K562 (cell line): ENCODE measurements around the gene COL8A2. TPM values are rescaled to one million over a fixed set of nuclear protein-coding genes. Genes with fewer than 3 reads are reported as not detected.

Source experiments
- ATAC-seq: fragments of 200-7000 bp; cut with Tn5 transposase; 3 replicates; pipeline ENCODE4 v1.9.1; 2020; ENCODE audit warnings: moderate library complexity
- BruUV-seq: library from RNA; stranded (reverse); fragments of 400-500 nt; replicated peaks from 2 replicates; lab custom pipeline; 2021; lab: Mats Ljungman, UMichigan
- CTCF ChIA-PET: fragments of 300-600 bp; formaldehyde crosslinking; extraction: SDS; loops from one replicate; lab custom pipeline; 2021; ENCODE audit warnings: low intra/inter-chr PET ratio; lab: Yijun Ruan, JAX
- POLR2A ChIA-PET: fragments of 300-600, 350-650 bp; sonication (Branson Sonifier 250); formaldehyde crosslinking; extraction: SDS; loops from one replicate; lab custom pipeline; 2021; ENCODE audit warnings: antibody characterized with exemption, inconsistent platforms; lab: Yijun Ruan, JAX
- DNase-seq, 4 experiments: peaks; one replicate each; pipeline versions ENCODE4 v3.0.0 to v3.0.0-alpha.2; 2011 to 2018; ENCODE audit warnings: low spot score in 3 of 4, mixed read lengths in 3 of 4; ENCODE audit errors: extremely low read depth in 1 of 4
- FAIRE-seq: peaks from 2 replicates; lab custom pipeline; 2011; peaks lifted over from hg19 to GRCh38; lab: Jason Lieb, UNC
- H2AFZ ChIP-seq: 2 replicates; pipeline ENCODE4 v1.6.0; 2011; ENCODE audit warnings: low read depth, low read length, control low read depth, inconsistent platforms
- H3K27ac ChIP-seq: fragments of 200-600 bp; 3 replicates; pipeline ENCODE4 v1.8.0; 2011; ENCODE audit warnings: low read depth, mild to moderate bottlenecking, control low read depth, inconsistent platforms, low read length, moderate library complexity, mixed read lengths; ENCODE audit errors: extremely low read depth
- H3K27me3 ChIP-seq, 2 experiments: fragments of 300-600 bp in 1 of 2; 2 replicates in 1 of 2; 3 replicates in 1 of 2; pipeline versions ENCODE4 v1.6.0 to v1.8.0; 2011; ENCODE audit warnings: inconsistent platforms in 2 of 2, low read length in 2 of 2, mild to moderate bottlenecking in 1 of 2, mixed read lengths in 1 of 2, moderate library complexity in 1 of 2; ENCODE audit not compliant: control insufficient read depth in 2 of 2, insufficient read depth in 2 of 2
- H3K36me3 ChIP-seq: fragments of 300-600 bp; 3 replicates; pipeline ENCODE4 v1.8.0; 2011; ENCODE audit warnings: mild to moderate bottlenecking, low read length, inconsistent platforms; ENCODE audit not compliant: control insufficient read depth, insufficient read depth
- H3K4me1 ChIP-seq, 2 experiments: fragments of 200-600 bp in 1 of 2; replicated peaks in 1 of 2; 2 replicates in 1 of 2; 3 replicates in 1 of 2; pipeline versions ENCODE4 v1.5.1 to v1.8.0; 2011; ENCODE audit warnings: inconsistent platforms in 2 of 2, low read length in 2 of 2, mild to moderate bottlenecking in 1 of 2, mixed read lengths in 1 of 2, moderate library complexity in 1 of 2; ENCODE audit not compliant: control insufficient read depth in 2 of 2, insufficient read depth in 2 of 2
- H3K4me2 ChIP-seq: 2 replicates; pipeline ENCODE4 v1.6.1; 2011; ENCODE audit warnings: low read length, control low read depth, inconsistent platforms, mixed read lengths; ENCODE audit not compliant: insufficient read depth
- H3K4me3 ChIP-seq: fragments of 200-600 bp; sonication (generic), shearing (Covaris generic); 2 replicates; pipeline ENCODE4 v1.5.1; 2016; ENCODE audit warnings: control low read depth, inconsistent platforms
- H3K79me2 ChIP-seq: fragments of 200-600 bp; 3 replicates; pipeline ENCODE4 v1.8.0; 2011; ENCODE audit warnings: low read length, inconsistent platforms; ENCODE audit not compliant: control insufficient read depth, insufficient read depth
- H3K9ac ChIP-seq, 2 experiments: 2 replicates each; pipeline versions ENCODE4 v1.6.0 to v1.6.1; 2011; ENCODE audit warnings: low read depth in 2 of 2, low read length in 2 of 2, control low read depth in 1 of 2, inconsistent platforms in 1 of 2, mild to moderate bottlenecking in 1 of 2, mixed read lengths in 1 of 2; ENCODE audit not compliant: insufficient read depth in 1 of 2
- H3K9me1 ChIP-seq: one replicate; pipeline ENCODE4 v1.6.0; 2011; ENCODE audit warnings: inconsistent platforms, mild to moderate bottlenecking, low read length, moderate library complexity; ENCODE audit not compliant: control insufficient read depth, insufficient read depth
- H3K9me3 ChIP-seq: replicated peaks from 2 replicates; pipeline ENCODE4 v1.5.1; 2011; ENCODE audit warnings: low read depth, low read length, inconsistent platforms; ENCODE audit not compliant: control insufficient read depth, insufficient read depth
- H4K20me1 ChIP-seq: replicated peaks from 2 replicates; pipeline ENCODE4 v1.6.1; 2011; ENCODE audit warnings: low read length, inconsistent platforms, mixed read lengths; ENCODE audit not compliant: control insufficient read depth, insufficient read depth
- BCOR ChIP-seq: fragments of 450-650 bp; IDR thresholded peaks from 2 replicates; pipeline ENCODE4 v1.6.1; 2016
- CBFA2T2 ChIP-seq: fragments of 450-650 bp; conservative IDR thresholded peaks from 2 replicates; pipeline ENCODE4 v1.6.1; 2017; ENCODE audit warnings: mild to moderate bottlenecking
- CTBP1 ChIP-seq: fragments of 450-650 bp; IDR thresholded peaks from 2 replicates; pipeline ENCODE4 v1.6.1; 2016; ENCODE audit warnings: borderline replicate concordance
- FOXJ3 ChIP-seq: sonication (generic); formaldehyde crosslinking; IDR thresholded peaks from 2 replicates; pipeline ENCODE4 v1.4.0; 2020; ENCODE audit warnings: mild to moderate bottlenecking, missing genetic modification reagents
- KDM1A ChIP-seq, 2 experiments: fragments of 450-650 bp; IDR thresholded peaks; 2 replicates each; pipeline ENCODE4 v1.6.1; 2016; ENCODE audit warnings: mild to moderate bottlenecking in 2 of 2
- RBM25 ChIP-seq: fragments of 200-400 bp; formaldehyde crosslinking; IDR thresholded peaks from 2 replicates; pipeline ENCODE4 v1.6.1; 2018; ENCODE audit warnings: low read length, low read depth, moderate library complexity; ENCODE audit not compliant: severe bottlenecking
- RCOR1 ChIP-seq, 2 experiments: IDR thresholded peaks; 2 replicates each; pipeline ENCODE4 v1.6.1; 2012; ENCODE audit warnings: low read depth in 2 of 2, low read length in 2 of 2, borderline replicate concordance in 1 of 2, improper control_type of control experiment in 1 of 2
- RFX1 ChIP-seq: fragments of 450-650 bp; IDR thresholded peaks from 2 replicates; pipeline ENCODE4 v1.6.1; 2016; ENCODE audit warnings: mild to moderate bottlenecking, moderate library complexity
- SNIP1 ChIP-seq: fragments of 450-650 bp; IDR thresholded peaks from 2 replicates; pipeline ENCODE4 v1.7.1; 2017; ENCODE audit warnings: low read depth, mild to moderate bottlenecking
- TGIF2 ChIP-seq: sonication (generic); formaldehyde crosslinking; IDR thresholded peaks from 2 replicates; pipeline ENCODE4 v1.8.1; 2022; ENCODE audit warnings: mild to moderate bottlenecking, missing genetic modification reagents, moderate library complexity
- ZNF263 ChIP-seq: sonication (generic); formaldehyde crosslinking; IDR thresholded peaks from 2 replicates; pipeline ENCODE4 v1.8.0; 2022; ENCODE audit warnings: mild to moderate bottlenecking, missing genetic modification reagents, borderline replicate concordance
- WGBS: fragments of 100-300 bp; shearing (Covaris generic); methylation state at CpG from one replicate; pipeline ENCODE4 v1.1.6; 2016; ENCODE audit warnings: low coverage, mixed read lengths; ENCODE audit not compliant: insufficient coverage; ENCODE audit errors: missing lambda C conversion rate; 5-methylcytosine and 5-hydroxymethylcytosine counted together
- in situ Hi-C: fragments of 300-500 bp; cut with MboI; formaldehyde crosslinking; loops from 4 replicates; pipeline ENCODE4 v1.15.0; 2018; ENCODE audit warnings: inconsistent platforms, mixed read lengths
- intact Hi-C: fragments of 100-400 bp; cut with micrococcal nuclease; formaldehyde crosslinking; loops from 2 replicates; pipeline ENCODE4 v1.14.2; 2022
- polyA plus RNA-seq, 8 experiments: library from polyadenylated mRNA; depleted of rRNA in 4 of 8; stranded (reverse) in 5 of 8; unstranded in 3 of 8; fragments of >200 nt; fragmentation: Nextera tagmentation in 2 of 8; fragmentation: Illumina TruSeq in 1 of 8; extraction: Ambion mirVana in 2 of 8; extraction: Trizol in 1 of 8; gene quantifications; 2 replicates each; pipeline versions ENCODE4 v1.2.1 to v1.2.3, GENCODE V29; 2011 to 2014; ENCODE audit warnings: inconsistent platforms in 1 of 8, missing spikeins in 1 of 8
- total RNA-seq, 7 experiments: library from RNA; depleted of rRNA in 6 of 7; stranded (reverse); fragments of >200 nt in 6 of 7; fragmentation: Illumina TruSeq in 2 of 7; extraction: Trizol in 2 of 7; gene quantifications; 2 replicates each; pipeline versions ENCODE4 v1.2.1 to v1.2.3, GENCODE V29; 2011 to 2021; ENCODE audit warnings: low replicate concordance in 1 of 7

Gene COL8A2
- total and polyA plus RNA-seq, 9 of the 15 experiments (the other 6 are each of a cell fraction or from before 2014, with no cell fraction given) = 0.03 to 0.14 (median 0.04) TPM; not detected in 5

GRCh38 chr1:36122062-36123030, 2.7 kb downstream of the COL8A2 start:
- ATAC-seq (no peak), DNase-seq (no peak), FAIRE-seq (no peak)
- WGBS = 22% methylated on average over 12 of the region's 12 CpGs
- no peaks in the 10 kb centered on the region for H3K79me2 ChIP-seq
- peaks cover 4 to 39% of the 10 kb centered on the region in 2 experiments; a peak in 3 of 5 replicates for H3K4me1 ChIP-seq
- no TSS peak for BruUV-seq
- no peak overlapping the region for H2AFZ ChIP-seq
- no peak overlapping the region for H3K4me3 ChIP-seq
- CTCF ChIA-PET = no interaction called here
- H3K36me3 ChIP-seq = no peaks in the 10 kb centered on the region
- POLR2A ChIA-PET = interaction anchor here (1.2 kb wide), 1 partner anchor 10 kb away, joined by 4 read pairs; no protein-coding TSS in a partner anchor
- no peaks in the 10 kb centered on the region; the same call in 1 of the 2 replicates for H4K20me1 ChIP-seq
- no peak overlapping the region for H3K27ac ChIP-seq
- H3K9me3 ChIP-seq = no peaks in the 10 kb centered on the region
- no peak overlapping the region; a peak in 1 of 4 replicates for H3K9ac ChIP-seq
- no peak overlapping the region for H3K4me2 ChIP-seq
- intact Hi-C loops (no loop called here), in situ Hi-C loops (no loop called here)
- no peaks in the 10 kb centered on the region for H3K9me1 ChIP-seq
- TF ChIP-seq TGIF2 (CRISPR knock-in tag) (0 out of 2 replicates have a peak, but pooled peaks have one; percentile 33), CBFA2T2 (no peak), KDM1A (IDR thresholded peaks at IDR 0.05) (peak; percentile 71 to 77; a peak in 3 of 4 replicates), BCOR (peak; percentile 65), CTBP1 (peak; percentile 69; the same call in 1 of the 2 replicates), RFX1 (peak; percentile 82; the same call in 1 of the 2 replicates), ZNF263 (CRISPR knock-in tag) (no peak), RCOR1 (IDR thresholded peaks at IDR 0.05; ENCODE audit: borderline replicate concordance in 1 of 2, low read depth in 2 of 2, low read length in 2 of 2) (peak in 1 of 2 experiments; percentile 43; a peak in 1 of 4 replicates), RBM25 (peak; percentile 68), SNIP1 (no peak), FOXJ3 (CRISPR knock-in tag) (no peak)
- peaks cover 0 to 10% of the 10 kb centered on the region in 2 experiments; a peak in 1 of 5 replicates for H3K27me3 ChIP-seq
